Activated CD4-positive, CD25-positive, alpha-beta regulatory T cell treated with anti-CD3 and anti-CD28 coated beads, Interleukin-2, amount 50 U/mL, for 24 hours (primary cell): ENCODE data around the gene AKAIN1.

Experiments used
- ATAC-seq, 2 donors: fragments of 150-1000 bp; cut with Tn5 transposase; one replicate each; pipeline ENCODE4 v1.10.0; 2021; ENCODE audit warnings: mild to moderate bottlenecking in 1 of 2, moderate library complexity in 1 of 2

Gene AKAIN1

GRCh38 chr18:5159080-5159479 is 38.0 kb downstream of the AKAIN1 start:
- ATAC-seq = peak; percentile 24 to 35

- no peak for ATAC-seq
These were observed 38.5 kb downstream of the AKAIN1 start for GRCh38 chr18:5158587-5158986.

- ATAC-seq = no peak
These were observed 38.9 kb downstream of the AKAIN1 start for GRCh38 chr18:5158172-5158571.

GRCh38 chr18:5155907-5156287 is 41.2 kb downstream of the AKAIN1 start:
- ATAC-seq = no peak

DNA sequence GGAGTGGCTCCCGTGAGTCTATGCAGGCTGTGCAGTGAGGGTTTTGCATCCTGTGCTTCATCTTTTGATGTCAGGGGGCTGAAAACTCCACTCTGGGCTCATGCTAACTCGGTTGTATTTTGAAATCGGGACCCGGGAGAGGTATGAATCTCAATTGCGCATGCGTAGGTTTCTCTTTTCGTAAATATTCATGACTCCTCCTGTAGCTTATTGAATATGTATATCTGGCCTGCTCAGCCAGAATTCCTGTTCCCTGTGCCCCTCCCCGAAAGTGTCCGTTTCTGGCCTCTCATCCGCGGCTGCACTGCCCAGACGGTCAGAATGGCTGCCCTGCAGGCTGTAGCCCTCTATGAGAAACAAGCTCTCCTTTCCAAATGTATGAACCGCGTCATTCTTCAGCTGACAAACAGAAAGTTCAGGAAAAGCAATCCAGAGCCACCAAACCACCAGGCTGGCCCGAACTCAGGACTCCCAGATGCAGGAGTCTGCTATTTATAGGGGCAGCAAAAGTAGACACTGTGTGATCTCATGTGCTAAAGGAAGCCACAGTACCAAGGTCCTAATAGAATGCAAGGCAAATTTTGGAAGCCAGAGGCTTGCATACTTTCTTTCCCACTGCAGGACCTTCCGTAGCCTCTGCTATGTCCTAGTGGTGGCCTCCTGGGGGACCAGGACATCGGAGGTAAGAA is 41.7 kb downstream of the AKAIN1 start:
- no peak for ATAC-seq

GRCh38 chr18:5152343-5153020 is 44.6 kb downstream of the AKAIN1 start:
- no peak for ATAC-seq

GRCh38 chr18:5150894-5151293 is 46.2 kb downstream of the AKAIN1 start:
- no peak for ATAC-seq

- ATAC-seq = no peak
These were observed 51.0 kb downstream of the AKAIN1 start for GRCh38 chr18:5146093-5146492.

DNA sequence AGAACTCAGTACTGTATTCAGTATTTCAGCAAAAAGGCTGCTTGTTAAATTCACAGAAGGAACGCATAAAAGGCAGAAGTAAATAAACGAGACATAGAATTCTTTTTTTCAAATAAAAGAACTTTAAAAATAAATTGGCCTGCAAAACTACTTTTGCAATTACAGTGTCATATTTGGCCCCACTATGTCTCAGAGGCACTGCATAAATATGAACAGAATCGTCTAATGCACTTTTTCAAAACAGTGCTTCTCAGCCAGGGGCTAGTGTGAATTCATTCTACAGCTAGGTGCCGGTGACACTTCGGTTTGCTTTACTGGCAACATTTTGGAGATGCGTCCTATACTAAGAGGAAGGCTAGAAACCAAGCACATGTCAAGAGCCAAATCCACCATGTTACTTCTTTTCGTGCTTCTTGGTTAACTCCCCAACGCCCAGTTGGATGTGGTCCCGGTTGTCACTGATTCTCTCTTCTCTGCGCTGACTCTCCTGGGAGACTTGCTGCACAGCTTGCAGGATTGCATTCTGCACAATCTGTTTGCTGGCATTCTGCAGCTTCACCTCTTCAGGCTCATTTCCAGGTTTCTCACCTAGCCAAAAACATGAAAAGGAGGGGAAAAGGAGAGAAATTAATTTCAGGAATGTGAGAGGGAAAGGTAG is 51.8 kb downstream of the AKAIN1 start:
- ATAC-seq = no peak

GRCh38 chr18:5144629-5145028 is 52.4 kb downstream of the AKAIN1 start:
- ATAC-seq = no peak

GRCh38 chr18:5142859-5143258 is 54.2 kb downstream of the AKAIN1 start:
- no peak for ATAC-seq

DNA sequence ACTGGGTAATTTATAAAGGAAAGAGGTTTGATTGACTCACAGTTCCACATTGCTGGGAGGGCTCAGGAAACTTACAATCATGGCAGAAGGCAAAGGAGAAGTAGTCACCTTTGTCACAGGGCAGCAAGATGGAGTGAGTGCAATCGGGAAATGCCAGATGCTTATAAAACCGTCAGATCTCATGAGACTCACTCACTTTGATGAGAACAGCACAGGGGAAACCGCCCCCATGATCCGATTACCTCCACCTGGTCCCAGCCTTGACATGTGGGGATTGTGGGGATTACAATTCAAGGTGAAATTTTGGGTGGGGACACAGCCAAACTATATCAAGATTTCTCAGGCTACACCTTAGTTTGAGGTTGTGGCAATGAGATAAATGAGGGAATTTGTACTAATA is 54.9 kb downstream of the AKAIN1 start:
- no peak for ATAC-seq

- no peak for ATAC-seq
These were observed 59.8 kb downstream of the AKAIN1 start for GRCh38 chr18:5137261-5137660.

- no peak for ATAC-seq
These were observed 64.1 kb downstream of the AKAIN1 start for GRCh38 chr18:5132987-5133386.

DNA sequence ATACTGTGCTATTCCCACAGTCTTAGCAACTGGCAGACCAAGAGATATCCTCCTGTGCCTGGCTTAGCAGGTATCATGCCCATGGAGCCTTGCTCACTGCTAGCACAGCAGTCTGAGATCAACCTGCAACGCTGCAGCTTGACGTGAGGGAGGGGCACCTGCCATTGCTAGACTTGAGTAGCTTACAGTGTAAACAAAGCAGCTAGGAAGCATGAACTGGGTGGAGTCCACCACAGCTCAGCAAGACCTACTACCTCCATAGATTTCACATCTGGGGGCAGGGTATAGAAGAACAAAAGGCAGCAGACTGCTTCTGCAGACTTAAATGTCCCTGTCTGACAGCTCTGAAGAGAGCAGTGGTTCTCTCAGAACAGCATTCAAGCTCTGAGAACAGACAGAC is 74.8 kb downstream of the AKAIN1 start:
- ATAC-seq = no peak

- no peak for ATAC-seq
These were observed 86.8 kb downstream of the AKAIN1 start for GRCh38 chr18:5110266-5110665.

- ATAC-seq = no peak
These were observed 89.1 kb downstream of the AKAIN1 start for GRCh38 chr18:5107988-5108387.

GRCh38 chr18:5106730-5107129 is 90.3 kb downstream of the AKAIN1 start:
- no peak for ATAC-seq

- ATAC-seq = no peak
These were observed 92.8 kb downstream of the AKAIN1 start for GRCh38 chr18:5104246-5104645.

GRCh38 chr18:5103693-5104092 is 93.4 kb downstream of the AKAIN1 start:
- no peak for ATAC-seq

GRCh38 chr18:5103286-5103685 is 93.8 kb downstream of the AKAIN1 start:
- ATAC-seq = no peak

- no peak for ATAC-seq
These were observed 99.8 kb downstream of the AKAIN1 start for GRCh38 chr18:5097116-5097703.

DNA sequence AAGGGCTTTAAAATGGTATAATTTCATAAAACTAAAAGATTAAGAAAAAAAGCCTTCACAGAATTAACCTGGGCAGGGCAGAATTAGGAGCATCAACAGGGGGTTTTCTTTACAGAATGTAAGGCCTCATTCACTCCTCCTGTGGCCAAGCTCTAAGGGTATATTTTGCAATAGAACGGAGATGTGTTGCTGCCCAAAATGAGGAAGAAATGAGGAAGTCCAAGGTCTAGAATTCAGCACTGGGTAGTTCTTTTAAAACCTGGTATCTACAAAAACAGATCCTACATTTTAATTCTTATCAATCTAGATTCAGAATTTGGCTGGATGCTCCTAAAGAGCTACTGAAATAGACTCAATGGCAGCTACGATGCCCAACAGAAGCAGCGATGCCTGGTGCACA is 101.8 kb downstream of the AKAIN1 start:
- ATAC-seq = no peak

DNA sequence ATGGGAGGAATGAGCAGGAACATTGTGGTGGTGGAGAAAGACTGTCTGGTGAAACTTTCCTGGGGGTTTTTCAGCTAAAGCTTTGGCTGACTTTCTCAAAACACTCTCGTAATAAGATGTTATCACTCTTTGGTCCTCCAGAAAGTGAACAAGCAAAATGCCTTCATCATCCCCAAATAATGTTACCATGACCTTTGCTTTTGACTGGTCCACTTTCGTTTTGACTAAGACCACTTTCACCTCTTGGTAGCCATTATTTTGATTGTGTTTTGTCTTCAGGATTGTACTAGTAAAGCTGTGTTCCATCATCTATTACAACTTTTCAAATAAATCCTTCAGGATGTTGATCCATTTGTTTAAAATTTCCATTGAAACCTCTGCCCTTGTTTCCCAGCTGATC is 103.2 kb downstream of the AKAIN1 start:
- ATAC-seq = no peak
